Activated CD4-positive, alpha-beta T cell treated with anti-CD3 and anti-CD28 coated beads, Interleukin-2, amount 10 ng/mL, durations not matched to agents 24 days and 14 days (primary cell): ENCODE data around the gene ENTREP1. TPM values are rescaled to one million over a fixed set of nuclear protein-coding genes. Genes with fewer than 3 reads are reported as not detected.
"Not testable (repeated sequence)": the region's sequence is repeated elsewhere in the genome, so short reads cannot be mapped to it uniquely, and the experiment has no call there.

Source experiments
- DNase-seq: peaks from one replicate; pipeline ENCODE4 v3.0.0; 2022
- H3K27ac Mint-ChIP-seq: one replicate; pipeline ENCODE4 v1.8.0; 2022; ENCODE audit warnings: mild to moderate bottlenecking, mixed read lengths
- H3K27me3 Mint-ChIP-seq: one replicate; pipeline ENCODE4 v1.8.0; 2022; ENCODE audit warnings: mixed read lengths
- H3K36me3 Mint-ChIP-seq: one replicate; pipeline ENCODE4 v1.8.0; 2022; ENCODE audit warnings: low read depth, mild to moderate bottlenecking, mixed read lengths
- H3K4me1 Mint-ChIP-seq: one replicate; pipeline ENCODE4 v1.8.0; 2021; ENCODE audit warnings: mixed read lengths
- H3K4me3 Mint-ChIP-seq: one replicate; pipeline ENCODE4 v1.8.0; 2022; ENCODE audit warnings: mild to moderate bottlenecking, moderate library complexity, mixed read lengths
- H3K9me3 Mint-ChIP-seq: one replicate; pipeline ENCODE4 v1.8.0; 2021; ENCODE audit warnings: mixed read lengths
- intact Hi-C: fragments of 100-400 bp; cut with micrococcal nuclease; formaldehyde crosslinking; loops from one replicate; pipeline ENCODE4 v1.15.1; 2023
- total RNA-seq: library from RNA; stranded (reverse); gene quantifications from 2 replicates; pipeline ENCODE4 v1.2.3, GENCODE V29; 2022

Gene ENTREP1
- not detected in 2 replicates for total RNA-seq

- Mint-ChIP-seq H3K9me3 (no peaks in the 10 kb centered on the region), H3K4me1 (no peaks in the 10 kb centered on the region), H3K27ac (no peak within 1 kb of the TSS), H3K4me3 (no peak within 1 kb of the TSS), H3K27me3 (peaks cover 59% of the 10 kb centered on the region), H3K36me3 (no peaks in the 10 kb centered on the region)
- intact Hi-C loops = no loop called here
- no peak for DNase-seq
Observed at GRCh38 chr9:69324549-69325401, at the start of gene ENTREP1. Gene ENTREP1, plus strand, starts transcription at chr9:69325215. Its CDS starts 95 bp downstream, at chr9:69325310.

DNA sequence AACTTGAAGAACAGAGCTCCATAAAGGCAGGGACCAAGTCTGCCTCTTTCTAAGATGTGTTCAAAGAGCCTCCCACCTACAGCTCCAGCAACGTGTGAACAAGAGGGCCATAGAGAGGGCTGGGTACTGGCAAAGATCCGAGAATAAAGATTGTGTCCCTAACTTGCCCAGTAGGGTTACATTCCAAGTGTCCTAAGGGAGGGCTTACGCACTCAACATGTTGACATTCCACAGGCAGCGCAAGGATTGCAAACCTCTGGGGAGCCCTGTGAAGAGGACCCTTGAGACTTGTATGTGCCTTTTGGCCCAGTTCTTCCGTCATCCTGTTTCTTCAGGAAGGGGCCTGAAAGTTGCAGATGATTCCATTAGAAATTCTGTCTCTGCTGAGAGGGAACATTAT is 48.2 kb upstream of the ENTREP1 start:
- Mint-ChIP-seq H3K27me3 (peaks cover 3% of the 10 kb centered on the region), H3K27ac (no peak overlapping the region), H3K9me3 (peaks cover 4% of the 10 kb centered on the region), H3K4me3 (no peak overlapping the region), H3K4me1 (no peaks in the 10 kb centered on the region), H3K36me3 (no peaks in the 10 kb centered on the region)
- intact Hi-C loops = no loop called here
- DNase-seq = no peak

DNA sequence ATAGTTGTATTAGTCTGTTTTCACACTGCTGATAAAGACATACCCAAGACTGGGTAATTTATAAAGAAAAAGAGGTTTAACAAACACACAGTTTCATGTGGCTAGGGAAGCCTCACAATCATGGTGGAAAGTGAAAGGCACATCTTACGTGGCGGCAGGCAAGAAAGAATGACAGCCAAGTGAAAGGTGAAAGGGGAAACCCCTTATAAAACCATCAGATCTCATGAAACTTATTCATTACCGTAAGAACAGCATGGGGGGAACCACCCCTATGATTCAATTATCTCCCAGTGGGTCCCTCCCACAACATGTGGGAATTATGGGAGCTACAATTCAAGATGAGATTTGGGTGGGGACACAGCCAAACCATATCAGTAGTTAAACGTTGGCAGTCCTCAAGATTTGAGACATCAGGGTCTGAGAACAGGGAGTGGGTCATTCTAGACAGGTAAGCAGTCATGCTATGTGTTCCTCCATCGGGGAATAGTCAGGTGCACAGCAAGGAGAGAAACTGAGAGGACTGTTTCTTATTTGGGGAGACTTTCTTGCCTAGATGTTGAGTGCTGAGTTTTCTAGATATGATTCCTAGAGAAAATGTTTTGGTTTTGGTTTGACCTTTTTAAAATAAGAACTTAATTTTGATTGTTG is 45.8 kb upstream of the ENTREP1 start:
- Mint-ChIP-seq H3K27me3 (peaks cover 13% of the 10 kb centered on the region), H3K4me1 (no peaks in the 10 kb centered on the region), H3K9me3 (peaks cover 4% of the 10 kb centered on the region), H3K4me3 (no peak overlapping the region), H3K27ac (no peak overlapping the region), H3K36me3 (no peaks in the 10 kb centered on the region)
- intact Hi-C loops = no loop called here
- no peak for DNase-seq

DNA sequence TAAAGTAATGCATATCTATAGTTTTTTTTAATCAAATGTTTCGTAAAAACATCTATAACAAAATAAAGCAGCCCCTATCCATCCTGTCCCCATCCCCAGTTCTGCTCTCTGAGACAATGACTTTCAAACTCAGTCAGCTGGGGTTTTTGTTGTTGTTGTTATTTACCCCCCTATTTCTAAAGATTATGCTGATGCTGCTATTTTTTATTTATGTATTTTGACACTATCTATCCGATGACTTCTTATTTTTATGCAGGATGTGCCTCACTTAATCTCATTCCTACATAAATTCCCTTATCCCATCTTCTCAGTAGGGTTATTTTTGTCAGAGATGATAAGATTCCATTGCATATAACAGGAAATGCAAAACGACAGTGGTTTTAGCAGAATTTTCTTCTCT is 45.3 kb upstream of the ENTREP1 start:
- H3K36me3 Mint-ChIP-seq = no peaks in the 10 kb centered on the region
- intact Hi-C loops = no loop called here
- no peak for DNase-seq
- no peaks in the 10 kb centered on the region for H3K4me1 Mint-ChIP-seq
- H3K9me3 Mint-ChIP-seq = peaks cover 4% of the 10 kb centered on the region
- no peak overlapping the region for H3K4me3 Mint-ChIP-seq
- peaks cover 16% of the 10 kb centered on the region for H3K27me3 Mint-ChIP-seq
- H3K27ac Mint-ChIP-seq = no peak overlapping the region

GRCh38 chr9:69283003-69283402 is 42.0 kb upstream of the ENTREP1 start:
- no peak overlapping the region for H3K27ac Mint-ChIP-seq
- H3K36me3 Mint-ChIP-seq = no peaks in the 10 kb centered on the region
- no peaks in the 10 kb centered on the region for H3K4me1 Mint-ChIP-seq
- peaks cover 4% of the 10 kb centered on the region for H3K9me3 Mint-ChIP-seq
- no peak overlapping the region for H3K4me3 Mint-ChIP-seq
- intact Hi-C loops = no loop called here
- peaks cover 28% of the 10 kb centered on the region for H3K27me3 Mint-ChIP-seq
- no peak for DNase-seq

GRCh38 chr9:69292078-69292477 is 32.9 kb upstream of the ENTREP1 start:
- Mint-ChIP-seq H3K9me3 (no peaks in the 10 kb centered on the region), H3K4me3 (no peak overlapping the region), H3K36me3 (no peaks in the 10 kb centered on the region), H3K4me1 (no peaks in the 10 kb centered on the region), H3K27ac (no peak overlapping the region), H3K27me3 (peaks cover 6% of the 10 kb centered on the region)
- no peak for DNase-seq
- intact Hi-C loops = no loop called here

DNA sequence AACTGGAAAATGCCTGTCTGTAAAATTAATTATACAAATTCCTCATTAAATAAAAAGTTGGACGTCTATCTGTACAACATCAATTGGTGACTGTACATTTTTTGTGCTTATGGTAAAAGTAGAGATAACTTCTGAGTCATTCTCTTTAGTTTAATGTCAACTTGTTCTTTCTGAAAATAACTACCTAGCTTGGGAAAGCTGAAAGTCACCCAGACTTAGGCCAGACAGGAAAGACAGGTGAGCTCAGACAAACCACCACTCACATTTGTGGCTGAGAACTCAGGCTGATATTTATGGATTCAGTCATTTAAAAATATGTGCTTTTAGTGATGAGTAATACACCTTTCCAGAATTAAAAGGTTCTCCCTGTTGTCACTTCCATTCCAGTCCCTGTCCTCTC is 31.9 kb upstream of the ENTREP1 start:
- H3K9me3 Mint-ChIP-seq = no peaks in the 10 kb centered on the region
- no peak overlapping the region for H3K4me3 Mint-ChIP-seq
- H3K27ac Mint-ChIP-seq = no peak overlapping the region
- intact Hi-C loops = no loop called here
- peaks cover 6% of the 10 kb centered on the region for H3K27me3 Mint-ChIP-seq
- no peaks in the 10 kb centered on the region for H3K4me1 Mint-ChIP-seq
- no peak for DNase-seq
- H3K36me3 Mint-ChIP-seq = no peaks in the 10 kb centered on the region

DNA sequence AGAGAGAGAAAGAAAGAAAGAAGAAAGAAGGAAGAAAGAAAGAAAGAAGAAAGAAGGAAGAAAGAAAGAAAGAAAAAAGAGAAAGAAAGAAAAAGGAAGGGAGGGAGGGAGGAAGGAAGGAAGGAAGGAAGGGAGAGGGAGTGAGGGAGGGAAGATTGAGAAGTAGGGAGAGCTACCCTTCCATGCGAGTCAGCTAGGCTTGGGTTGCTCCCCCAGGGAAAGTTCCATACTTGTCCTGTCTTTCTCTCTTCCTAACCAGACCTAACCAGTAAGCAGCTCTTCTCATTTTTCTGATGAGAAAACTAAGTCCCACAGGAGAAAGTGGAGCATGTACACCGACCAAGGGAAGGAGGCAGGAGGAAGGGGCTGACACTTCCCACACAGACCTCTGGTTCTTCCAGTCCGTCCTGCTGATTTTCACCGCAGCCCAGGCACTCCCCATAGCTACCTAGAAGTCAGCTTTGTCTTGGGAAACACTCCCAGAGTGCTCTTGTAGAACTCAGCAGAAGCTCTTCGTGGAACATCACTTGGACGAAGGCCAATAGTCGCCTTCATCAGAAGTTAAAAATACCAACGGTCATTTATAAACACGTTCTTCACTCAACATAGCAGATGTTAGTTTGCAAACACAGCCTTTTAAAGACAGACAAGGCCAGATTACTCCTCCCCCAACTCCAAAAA is 29.0 kb upstream of the ENTREP1 start:
- DNase-seq = no peak
- Mint-ChIP-seq H3K27me3 (peaks cover 10% of the 10 kb centered on the region), H3K27ac (no peak overlapping the region), H3K4me3 (no peak overlapping the region), H3K9me3 (no peaks in the 10 kb centered on the region), H3K4me1 (no peaks in the 10 kb centered on the region), H3K36me3 (no peaks in the 10 kb centered on the region)
- intact Hi-C loops = no loop called here

GRCh38 chr9:69297300-69297980 is 27.6 kb upstream of the ENTREP1 start:
- Mint-ChIP-seq H3K4me3 (no peak overlapping the region), H3K27me3 (peaks cover 10% of the 10 kb centered on the region), H3K27ac (no peak overlapping the region), H3K36me3 (no peaks in the 10 kb centered on the region), H3K9me3 (no peaks in the 10 kb centered on the region), H3K4me1 (no peaks in the 10 kb centered on the region)
- intact Hi-C loops = no loop called here
- DNase-seq = no peak

GRCh38 chr9:69299315-69299714 is 25.7 kb upstream of the ENTREP1 start:
- H3K36me3 Mint-ChIP-seq = no peaks in the 10 kb centered on the region

GRCh38 chr9:69299826-69300225 is 25.2 kb upstream of the ENTREP1 start:
- Mint-ChIP-seq H3K4me3 (no peak overlapping the region), H3K27me3 (peaks cover 11% of the 10 kb centered on the region), H3K4me1 (no peaks in the 10 kb centered on the region), H3K36me3 (no peaks in the 10 kb centered on the region), H3K27ac (no peak overlapping the region), H3K9me3 (no peaks in the 10 kb centered on the region)
- intact Hi-C loops = no loop called here
- no peak for DNase-seq

More at GRCh38 chr9:69299315-69299714, 25.7 kb upstream of the ENTREP1 start:
- H3K27ac Mint-ChIP-seq = no peak overlapping the region
- H3K4me1 Mint-ChIP-seq = no peaks in the 10 kb centered on the region
- H3K9me3 Mint-ChIP-seq = no peaks in the 10 kb centered on the region
- no peak overlapping the region for H3K4me3 Mint-ChIP-seq
- H3K27me3 Mint-ChIP-seq = peaks cover 10% of the 10 kb centered on the region
- intact Hi-C loops = no loop called here
- DNase-seq = no peak

GRCh38 chr9:69303331-69303730 is 21.7 kb upstream of the ENTREP1 start:
- H3K36me3 Mint-ChIP-seq = no peaks in the 10 kb centered on the region
- no peak overlapping the region for H3K4me3 Mint-ChIP-seq
- DNase-seq = no peak
- no peaks in the 10 kb centered on the region for H3K4me1 Mint-ChIP-seq
- H3K27me3 Mint-ChIP-seq = peaks cover 6% of the 10 kb centered on the region
- no peaks in the 10 kb centered on the region for H3K9me3 Mint-ChIP-seq
- no peak overlapping the region for H3K27ac Mint-ChIP-seq
- intact Hi-C loops = no loop called here

DNA sequence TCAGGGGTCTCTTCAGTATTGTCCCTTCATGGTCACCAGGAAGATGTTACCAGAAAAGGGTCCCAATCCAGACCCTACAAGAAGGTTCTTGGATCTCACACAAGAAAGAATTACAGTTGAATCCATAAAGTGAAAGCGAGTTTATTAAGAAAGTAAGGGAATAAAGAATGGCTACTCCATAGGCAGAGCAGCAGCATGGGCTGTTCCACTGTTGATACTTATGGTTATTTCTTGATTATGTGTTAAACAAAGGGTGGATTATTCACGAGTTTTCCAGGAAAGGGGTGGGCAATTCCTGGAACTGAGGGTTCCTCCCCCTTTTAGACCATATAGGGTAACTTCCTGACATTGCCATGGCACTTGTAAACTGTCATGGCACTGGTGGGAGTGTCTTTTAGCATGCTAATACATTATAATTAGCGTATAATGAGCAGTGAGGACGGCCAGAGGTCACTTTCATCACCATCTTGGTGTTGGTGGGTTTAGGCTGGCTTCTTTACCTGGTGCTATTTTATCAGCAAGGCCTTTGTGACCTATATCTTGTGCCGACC is 18.0 kb upstream of the ENTREP1 start:
- H3K9me3 Mint-ChIP-seq, DNase-seq, H3K4me1 Mint-ChIP-seq, H3K36me3 Mint-ChIP-seq, H3K4me3 Mint-ChIP-seq, intact Hi-C loops, H3K27ac Mint-ChIP-seq, H3K27me3 Mint-ChIP-seq: not testable (repeated sequence)
